Endothelial cell of umbilical vein (primary cell): ENCODE results near the gene SOX5. TPM values are rescaled to one million over a fixed set of nuclear protein-coding genes. Genes with fewer than 3 reads are reported as not detected.

ENCODE experiments used
- BruUV-seq: library from RNA; stranded (reverse); fragments of 400-500 nt; replicated peaks from 2 replicates; lab custom pipeline; 2021; lab: Mats Ljungman, UMichigan
- CTCF ChIA-PET: fragments of 300-600, 350-600 bp; sonication (Branson Sonifier 250); formaldehyde crosslinking; loops from one replicate; lab custom pipeline; 2021; ENCODE audit warnings: antibody characterized with exemption, inconsistent platforms; lab: Charles Lee
- POLR2A ChIA-PET: fragments of 300-600, 350-600 bp; sonication (Branson Sonifier 250); formaldehyde crosslinking; loops from one replicate; lab custom pipeline; 2021; ENCODE audit warnings: antibody characterized with exemption, inconsistent platforms; lab: Charles Lee
- DNase-seq: peaks from one replicate; pipeline ENCODE4 v3.0.0-alpha.2; 2011; ENCODE audit warnings: low read depth, low spot score
- FAIRE-seq: peaks from 2 replicates; lab custom pipeline; 2011; peaks lifted over from hg19 to GRCh38; lab: Jason Lieb, UNC
- H2AFZ ChIP-seq: 2 replicates; pipeline ENCODE4 v1.6.0; 2012; ENCODE audit warnings: low read depth, low read length, control low read depth, inconsistent platforms
- H3K27ac ChIP-seq: 2 replicates; pipeline ENCODE4 v1.5.1; 2011; ENCODE audit warnings: low read depth, mild to moderate bottlenecking, control low read depth, low read length, moderate library complexity; ENCODE audit not compliant: insufficient read depth
- H3K27me3 ChIP-seq, 2 experiments: 2 replicates each; pipeline versions ENCODE4 v1.6.0 to v1.6.1; 2011; ENCODE audit warnings: low read length in 2 of 2, mixed read lengths in 1 of 2; ENCODE audit not compliant: control insufficient read depth in 2 of 2, insufficient read depth in 2 of 2
- H3K36me3 ChIP-seq, 2 experiments: 2 replicates in 1 of 2; 3 replicates in 1 of 2; pipeline ENCODE4 v1.5.1; 2011; ENCODE audit warnings: low read length in 2 of 2, mild to moderate bottlenecking in 1 of 2, moderate library complexity in 1 of 2; ENCODE audit not compliant: control insufficient read depth in 2 of 2, insufficient read depth in 2 of 2; ENCODE audit errors: extremely low read depth in 1 of 2
- H3K4me1 ChIP-seq: 3 replicates; pipeline ENCODE4 v1.5.1; 2011; ENCODE audit warnings: mild to moderate bottlenecking, low read length; ENCODE audit not compliant: control insufficient read depth, insufficient read depth; ENCODE audit errors: extremely low read depth
- H3K4me2 ChIP-seq: 2 replicates; pipeline ENCODE4 v1.6.1; 2011; ENCODE audit warnings: low read length, control low read depth, mixed read lengths; ENCODE audit not compliant: insufficient read depth
- H3K4me3 ChIP-seq, 3 experiments: fragments of 200-600 bp in 1 of 3; sonication (generic), shearing (Covaris generic) in 1 of 3; replicated peaks in 1 of 3; 2 replicates each; pipeline ENCODE4 v1.5.1; 2011 to 2016; ENCODE audit warnings: control low read depth in 3 of 3, low read length in 3 of 3, mild to moderate bottlenecking in 2 of 3, inconsistent platforms in 1 of 3, low read depth in 1 of 3, moderate library complexity in 1 of 3; ENCODE audit not compliant: insufficient read depth in 1 of 3
- H3K79me2 ChIP-seq: 2 replicates; pipeline ENCODE4 v1.6.0; 2012; ENCODE audit warnings: low read length, inconsistent platforms; ENCODE audit not compliant: control insufficient read depth, insufficient read depth
- H3K9ac ChIP-seq: replicated peaks from 2 replicates; pipeline ENCODE3; 2011; ENCODE audit warnings: low read length, control low read depth; ENCODE audit not compliant: insufficient read depth; ENCODE audit errors: extremely low read depth
- H3K9me1 ChIP-seq: replicated peaks from 3 replicates; pipeline ENCODE4 v1.6.0; 2011; ENCODE audit warnings: mild to moderate bottlenecking, low read length; ENCODE audit not compliant: control insufficient read depth, insufficient read depth; ENCODE audit errors: extremely low read depth
- H3K9me3 ChIP-seq: replicated peaks from 2 replicates; pipeline ENCODE4 v1.5.1; 2012; ENCODE audit warnings: low read length, inconsistent platforms; ENCODE audit not compliant: control insufficient read depth, insufficient read depth
- H4K20me1 ChIP-seq: replicated peaks from 2 replicates; pipeline ENCODE3; 2011; ENCODE audit warnings: mild to moderate bottlenecking, low read length; ENCODE audit not compliant: control insufficient read depth, insufficient read depth; ENCODE audit errors: extremely low read depth
- EZH2 ChIP-seq: IDR thresholded peaks from 2 replicates; pipeline ENCODE4 v1.6.1; 2012; ENCODE audit warnings: borderline replicate concordance, low read depth, mild to moderate bottlenecking, moderate library complexity, low read length, inconsistent platforms; ENCODE audit not compliant: severe bottlenecking
- FOS ChIP-seq: IDR thresholded peaks from 2 replicates; pipeline ENCODE4 v1.6.1; 2011; ENCODE audit warnings: mild to moderate bottlenecking, low read length, moderate library complexity, borderline replicate concordance; ENCODE audit not compliant: insufficient read depth
- GATA2 ChIP-seq: IDR thresholded peaks from 2 replicates; pipeline ENCODE4 v1.7.0; 2011; ENCODE audit warnings: low read depth, mild to moderate bottlenecking, moderate library complexity, mixed read lengths, low read length; ENCODE audit not compliant: insufficient read length, insufficient read depth
- JUN ChIP-seq: IDR thresholded peaks from 2 replicates; pipeline ENCODE4 v1.6.1; 2011; ENCODE audit warnings: borderline replicate concordance, low read depth; ENCODE audit not compliant: insufficient read length, insufficient read depth
- MYC ChIP-seq: IDR thresholded peaks from one replicate; pipeline ENCODE4 v1.6.1; 2011; ENCODE audit warnings: mild to moderate bottlenecking, low read depth, low read length
- POLR2A ChIP-seq: IDR thresholded peaks from 2 replicates; pipeline ENCODE4 v1.6.1; 2012; ENCODE audit warnings: low read depth, mild to moderate bottlenecking, control low read depth, low read length
- POLR2AphosphoS5 ChIP-seq: IDR thresholded peaks from 2 replicates; pipeline ENCODE4 v1.6.1; 2012; ENCODE audit warnings: low read depth, mild to moderate bottlenecking, control low read depth, low read length, moderate library complexity; ENCODE audit not compliant: insufficient read depth
- dilution Hi-C: fragments of 300-500 bp; cut with MboI; formaldehyde crosslinking; loops from one replicate; pipeline ENCODE4 v1.15.0; 2019; ENCODE audit warnings: low sequenced_read_pairs; ENCODE audit not compliant: extremely low pct_ligation_motif_present
- intact Hi-C: fragments of 100-400 bp; cut with micrococcal nuclease; formaldehyde crosslinking; loops from one replicate; pipeline ENCODE4 v1.10.0; 2022
- polyA plus RNA-seq, 4 experiments: library from polyadenylated mRNA; depleted of rRNA in 3 of 4; stranded (reverse) in 3 of 4; unstranded in 1 of 4; fragments of >200 nt; gene quantifications; 2 replicates each; pipeline versions ENCODE4 v1.2.1 to v1.2.3, GENCODE V29; 2011 to 2012; ENCODE audit warnings: missing spikeins in 1 of 4
- total RNA-seq: library from RNA; stranded (reverse); gene quantifications from 2 replicates; pipeline ENCODE4 v1.2.3, GENCODE V29; 2021
- TF ChIP-seq, protein P1 (sequence below), 2 donors: IDR thresholded peaks; 1 replicate in 1 of 2; 2 replicates in 1 of 2; pipeline ENCODE4 v1.5.1; 2011; ENCODE audit warnings: low read length in 2 of 2, mild to moderate bottlenecking in 2 of 2, moderate library complexity in 2 of 2, control low read depth in 1 of 2, inconsistent platforms in 1 of 2, low read depth in 1 of 2; ENCODE audit not compliant: insufficient read depth in 1 of 2; ENCODE audit errors: extremely low read depth in 1 of 2
- TF ChIP-seq, protein P2 (sequence below): IDR thresholded peaks from 2 replicates; pipeline ENCODE4 v1.6.1; 2011; ENCODE audit not compliant: insufficient read depth, insufficient read length

The SOX5 gene
- total and polyA plus RNA-seq, 2 donors (not counting 3 experiments of a cell fraction or from before 2014, with no cell fraction given): 0.63 to 3.5 TPM

DNA sequence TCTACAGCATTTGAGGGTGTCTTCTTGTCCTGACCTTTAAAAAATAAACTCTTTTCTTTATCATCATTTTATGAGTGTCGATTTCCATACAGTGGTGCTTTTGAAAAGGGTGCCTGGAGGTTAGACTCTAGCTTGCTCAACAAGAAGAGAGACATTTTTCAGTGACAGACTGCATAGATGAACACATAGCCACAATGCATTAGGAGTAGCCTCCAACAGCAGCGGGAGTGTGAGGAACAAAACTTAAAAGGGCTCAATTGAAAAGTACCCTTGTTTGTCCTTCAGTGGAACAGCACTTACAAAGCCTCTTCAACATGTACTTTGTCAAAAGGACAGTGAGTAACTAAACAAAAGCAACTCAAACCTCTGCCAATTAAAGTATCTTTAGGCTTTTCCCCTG is 119.3 kb downstream of the SOX5 start:
- Histone ChIP-seq H3K9me3 (no peaks in the 10 kb centered on the region), H2AFZ (no peak overlapping the region), H3K27ac (no peak overlapping the region), H3K36me3 (no peaks in the 10 kb centered on the region), H3K4me3 (no peak overlapping the region), H3K9ac (no peak overlapping the region), H3K4me1 (no peaks in the 10 kb centered on the region), H4K20me1 (no peaks in the 10 kb centered on the region), H3K9me1 (no peaks in the 10 kb centered on the region), H3K79me2 (no peaks in the 10 kb centered on the region), H3K4me2 (no peak overlapping the region), H3K27me3 (no peaks in the 10 kb centered on the region)
- ChIA-PET POLR2A (no interaction called here), CTCF (no interaction called here)
- FAIRE-seq (no peak), DNase-seq (no peak)
- dilution Hi-C loops (no loop called here), intact Hi-C loops (no loop called here)
- TF ChIP-seq POLR2A (no peak), POLR2AphosphoS5 (no peak), EZH2 (no peak), GATA2 (no peak), FOS (no peak), MYC (no peak), JUN (no peak)
- TF ChIP-seq, protein P1, sequence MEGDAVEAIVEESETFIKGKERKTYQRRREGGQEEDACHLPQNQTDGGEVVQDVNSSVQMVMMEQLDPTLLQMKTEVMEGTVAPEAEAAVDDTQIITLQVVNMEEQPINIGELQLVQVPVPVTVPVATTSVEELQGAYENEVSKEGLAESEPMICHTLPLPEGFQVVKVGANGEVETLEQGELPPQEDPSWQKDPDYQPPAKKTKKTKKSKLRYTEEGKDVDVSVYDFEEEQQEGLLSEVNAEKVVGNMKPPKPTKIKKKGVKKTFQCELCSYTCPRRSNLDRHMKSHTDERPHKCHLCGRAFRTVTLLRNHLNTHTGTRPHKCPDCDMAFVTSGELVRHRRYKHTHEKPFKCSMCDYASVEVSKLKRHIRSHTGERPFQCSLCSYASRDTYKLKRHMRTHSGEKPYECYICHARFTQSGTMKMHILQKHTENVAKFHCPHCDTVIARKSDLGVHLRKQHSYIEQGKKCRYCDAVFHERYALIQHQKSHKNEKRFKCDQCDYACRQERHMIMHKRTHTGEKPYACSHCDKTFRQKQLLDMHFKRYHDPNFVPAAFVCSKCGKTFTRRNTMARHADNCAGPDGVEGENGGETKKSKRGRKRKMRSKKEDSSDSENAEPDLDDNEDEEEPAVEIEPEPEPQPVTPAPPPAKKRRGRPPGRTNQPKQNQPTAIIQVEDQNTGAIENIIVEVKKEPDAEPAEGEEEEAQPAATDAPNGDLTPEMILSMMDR (IDR thresholded peaks at IDR 0.05; ENCODE audit: extremely low read depth in 1 of 2, insufficient read depth in 1 of 2, low read depth in 1 of 2, low read length in 2 of 2): no peak
- TF ChIP-seq, protein P2, sequence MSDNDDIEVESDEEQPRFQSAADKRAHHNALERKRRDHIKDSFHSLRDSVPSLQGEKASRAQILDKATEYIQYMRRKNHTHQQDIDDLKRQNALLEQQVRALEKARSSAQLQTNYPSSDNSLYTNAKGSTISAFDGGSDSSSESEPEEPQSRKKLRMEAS: no peak
- no TSS peak for BruUV-seq
